SK-N-SH treated with all-trans-retinoic acid at 6 μM for 48 hours (cell line): Measurements from ENCODE around the gene TTYH3.

Source experiments
- ATAC-seq: fragments of 200-7000 bp; cut with Tn5 transposase; 3 replicates; pipeline ENCODE4 v1.9.1; 2020; ENCODE audit warnings: mild to moderate bottlenecking, moderate library complexity
- ARNTL ChIP-seq: fragments of 450-650 bp; formaldehyde crosslinking; IDR thresholded peaks from 2 replicates; pipeline ENCODE4 v1.5.0; 2020; ENCODE audit warnings: low read depth, mild to moderate bottlenecking, moderate library complexity, borderline replicate concordance
- BACH2 ChIP-seq: fragments of 250-450 bp; sonication (Bioruptor Pico); IDR thresholded peaks from 2 replicates; pipeline ENCODE4 v1.9.0; 2021; ENCODE audit warnings: mild to moderate bottlenecking, borderline replicate concordance
- CREB5 ChIP-seq: fragments of 250-450 bp; sonication (Bioruptor Pico); IDR thresholded peaks from 2 replicates; pipeline ENCODE4 v1.5.1; 2020; ENCODE audit warnings: low read depth, mild to moderate bottlenecking, moderate library complexity
- CSDC2 ChIP-seq: fragments of 250-450 bp; sonication (Bioruptor Pico); IDR thresholded peaks from 2 replicates; pipeline ENCODE4 v1.5.0; 2020; ENCODE audit warnings: mild to moderate bottlenecking, moderate library complexity
- CSRNP3 ChIP-seq: fragments of 250-450 bp; sonication (Bioruptor Pico); IDR thresholded peaks from 2 replicates; pipeline ENCODE4 v1.5.1; 2021; ENCODE audit warnings: mild to moderate bottlenecking, moderate library complexity
- GLIS3 ChIP-seq: fragments of 250-450 bp; sonication (Bioruptor Pico); IDR thresholded peaks from 2 replicates; pipeline ENCODE4 v1.5.0; 2020; ENCODE audit warnings: mild to moderate bottlenecking, moderate library complexity
- ISL1 ChIP-seq: fragments of 250-450 bp; sonication (Bioruptor Pico); IDR thresholded peaks from 2 replicates; pipeline ENCODE4 v2.1.2; 2022; ENCODE audit warnings: mild to moderate bottlenecking, moderate library complexity
- PATZ1 ChIP-seq: fragments of 250-450 bp; sonication (Bioruptor Pico); IDR thresholded peaks from 2 replicates; pipeline ENCODE4 v1.8.0; 2020; ENCODE audit warnings: mild to moderate bottlenecking, moderate library complexity, borderline replicate concordance
- POU6F1 ChIP-seq: fragments of 250-450 bp; sonication (Bioruptor Pico); IDR thresholded peaks from 2 replicates; pipeline ENCODE4 v1.8.0; 2021; ENCODE audit warnings: low read depth, mild to moderate bottlenecking, moderate library complexity, borderline replicate concordance
- RARB ChIP-seq: fragments of 250-450 bp; sonication (Bioruptor Pico); IDR thresholded peaks from 2 replicates; pipeline ENCODE4 v1.8.0; 2021; ENCODE audit warnings: mild to moderate bottlenecking, moderate library complexity
- TOX ChIP-seq: fragments of 250-450 bp; sonication (Bioruptor Pico); IDR thresholded peaks from 2 replicates; pipeline ENCODE4 v1.8.0; 2021; ENCODE audit warnings: mild to moderate bottlenecking, moderate library complexity, borderline replicate concordance
- ZC3H10 ChIP-seq: fragments of 250-450 bp; sonication (Bioruptor Pico); IDR thresholded peaks from 2 replicates; pipeline ENCODE4 v1.5.1; 2021; ENCODE audit warnings: mild to moderate bottlenecking, moderate library complexity
- ZFP30 ChIP-seq: fragments of 450-650 bp; formaldehyde crosslinking; IDR thresholded peaks from 2 replicates; pipeline ENCODE4 v1.5.0; 2022; ENCODE audit warnings: mild to moderate bottlenecking, moderate library complexity
- ZNF565 ChIP-seq: fragments of 450-650 bp; formaldehyde crosslinking; conservative IDR thresholded peaks from 2 replicates; pipeline ENCODE4 v1.5.0; 2020; ENCODE audit warnings: low read depth, mild to moderate bottlenecking, moderate library complexity
- ZNF70 ChIP-seq: fragments of 450-650 bp; formaldehyde crosslinking; IDR thresholded peaks from 2 replicates; pipeline ENCODE4 v1.5.0; 2020; ENCODE audit warnings: mild to moderate bottlenecking, moderate library complexity
- ZNF8 ChIP-seq: fragments of 450-650 bp; formaldehyde crosslinking; IDR thresholded peaks from 2 replicates; pipeline ENCODE4 v1.5.0; 2020; ENCODE audit warnings: mild to moderate bottlenecking, moderate library complexity

The TTYH3 gene

GRCh38 chr7:2617325-2617905 is 14.4 kb upstream of the TTYH3 start:
- no peak for ATAC-seq
- TF ChIP-seq CSDC2 (CRISPR knock-in tag) (no peak), PATZ1 (no peak), GLIS3 (no peak), BACH2 (CRISPR knock-in tag) (no peak), ARNTL (no peak), ZNF565 (CRISPR knock-in tag) (no peak)

- TF ChIP-seq POU6F1 (CRISPR knock-in tag) = no peak
- TF ChIP-seq PATZ1 = no peak
- TF ChIP-seq ZFP30 = no peak
- no peak for TF ChIP-seq ISL1 (CRISPR knock-in tag)
- no peak for TF ChIP-seq RARB
- TF ChIP-seq ZNF70 = no peak
- TF ChIP-seq CSDC2 (CRISPR knock-in tag) = no peak
- no peak for TF ChIP-seq TOX (CRISPR knock-in tag)
- no peak for TF ChIP-seq CREB5 (CRISPR knock-in tag)
- peak; percentile 7; the same call in 2 of the 3 replicates for ATAC-seq
Measured at GRCh38 chr7:2619116-2619515, 12.7 kb upstream of the TTYH3 start.

GRCh38 chr7:2621061-2621828 is 10.5 kb upstream of the TTYH3 start:
- ATAC-seq = peak; percentile 41
- TF ChIP-seq ZNF8 (CRISPR knock-in tag) (no peak), TOX (CRISPR knock-in tag) (no peak), CSRNP3 (CRISPR knock-in tag) (no peak), ZFP30 (no peak)

GRCh38 chr7:2621948-2622640 is 9.7 kb upstream of the TTYH3 start:
- no peak for TF ChIP-seq ZFP30
- TF ChIP-seq ZC3H10 (CRISPR knock-in tag) = no peak
- no peak for TF ChIP-seq CREB5 (CRISPR knock-in tag)
- no peak for TF ChIP-seq PATZ1
- no peak for ATAC-seq
